GM21367 (cell line): ENCODE data around the gene PDE1A.

Experiments used
- ATAC-seq: cut with Tn5 transposase; IDR thresholded peaks from one replicate; pipeline ENCODE4 v1.9.1; 2021; ENCODE audit not compliant: unreplicated experiment

Gene PDE1A

DNA sequence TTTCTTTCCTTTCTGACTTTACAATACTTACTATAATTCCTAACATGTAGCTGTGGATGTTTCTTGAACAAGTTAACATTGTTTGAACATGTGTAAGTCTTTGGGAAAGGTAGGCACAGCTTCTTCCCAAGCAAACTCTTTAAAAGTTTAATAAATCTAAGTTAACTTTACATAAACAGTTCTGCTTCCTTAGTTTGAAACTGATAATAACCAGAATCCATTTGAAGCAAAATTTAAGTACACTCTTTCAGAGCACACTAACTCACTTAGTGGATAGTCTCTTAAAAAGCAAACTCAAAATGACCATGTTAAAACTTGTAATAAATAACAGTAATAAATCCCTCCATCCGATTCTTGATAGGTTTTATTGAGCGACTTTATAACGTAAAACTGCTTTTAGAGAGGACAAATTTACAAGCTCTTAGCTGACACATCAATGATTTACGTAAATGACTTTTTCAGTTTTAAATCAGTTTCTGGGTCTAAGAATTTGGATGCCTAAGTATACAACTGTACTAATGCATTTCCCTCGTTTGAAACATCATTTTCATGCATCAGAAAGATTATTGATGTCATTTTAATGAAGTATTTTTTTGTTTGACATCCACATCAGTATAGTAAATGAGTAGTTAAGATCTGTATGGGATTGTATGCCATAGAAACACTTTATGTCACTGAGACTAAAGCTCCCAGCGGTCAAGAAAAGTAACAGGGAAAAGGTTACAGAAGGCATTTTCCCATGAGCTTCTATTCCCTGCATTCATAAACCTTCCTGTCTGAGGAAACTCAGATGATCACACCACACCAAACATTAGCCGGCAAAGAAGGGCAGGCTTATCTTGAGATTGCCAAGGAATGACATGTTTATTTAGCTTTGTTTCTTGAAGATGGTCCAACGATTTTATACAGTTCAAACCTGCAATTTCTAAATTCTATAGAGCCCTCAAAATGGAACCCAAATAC, 67.5 kb downstream of the PDE1A start:
- no peak for ATAC-seq

- no peak for ATAC-seq
These were observed 68.2 kb downstream of the PDE1A start for GRCh38 chr2:182358601-182359000.

- no peak for ATAC-seq
These were observed 71.0 kb downstream of the PDE1A start for GRCh38 chr2:182355815-182356214.

DNA sequence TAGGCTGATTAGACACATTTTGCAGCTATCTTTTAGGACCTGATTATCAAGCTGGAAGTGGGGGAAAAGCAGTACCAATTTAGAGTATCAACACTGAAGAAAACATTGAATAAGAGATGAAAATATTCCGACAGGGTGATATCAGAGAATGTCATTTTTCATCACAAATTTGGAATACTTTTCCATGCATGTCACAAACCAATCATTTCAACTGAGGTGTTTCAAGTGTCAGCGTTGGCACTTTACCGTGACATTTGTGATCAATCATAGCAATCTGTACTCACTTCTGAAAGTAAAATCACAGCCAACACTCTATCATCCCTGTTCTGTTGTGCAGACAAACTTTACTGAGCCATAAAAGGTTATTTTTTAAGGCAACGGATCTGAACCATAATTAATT, 75.4 kb downstream of the PDE1A start:
- no peak for ATAC-seq

DNA sequence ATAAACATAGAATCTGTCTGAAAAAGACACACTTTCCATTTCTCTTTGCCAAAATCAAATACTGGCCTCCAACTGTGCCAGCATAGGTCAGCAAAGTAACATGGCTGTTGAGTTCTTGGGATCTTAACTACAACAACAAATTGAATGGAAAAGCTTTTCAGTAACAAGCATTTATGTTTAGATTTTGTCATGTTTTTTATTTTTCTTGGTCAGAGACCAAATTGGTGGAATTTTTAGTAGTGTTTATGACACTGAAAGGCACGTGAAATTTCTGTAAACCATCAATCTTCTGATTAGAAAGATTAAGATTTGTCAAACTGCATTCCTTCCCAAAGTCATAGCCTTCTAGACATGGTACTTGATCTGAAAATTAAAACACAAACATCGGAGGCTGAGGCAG, 77.6 kb downstream of the PDE1A start:
- no peak for ATAC-seq

DNA sequence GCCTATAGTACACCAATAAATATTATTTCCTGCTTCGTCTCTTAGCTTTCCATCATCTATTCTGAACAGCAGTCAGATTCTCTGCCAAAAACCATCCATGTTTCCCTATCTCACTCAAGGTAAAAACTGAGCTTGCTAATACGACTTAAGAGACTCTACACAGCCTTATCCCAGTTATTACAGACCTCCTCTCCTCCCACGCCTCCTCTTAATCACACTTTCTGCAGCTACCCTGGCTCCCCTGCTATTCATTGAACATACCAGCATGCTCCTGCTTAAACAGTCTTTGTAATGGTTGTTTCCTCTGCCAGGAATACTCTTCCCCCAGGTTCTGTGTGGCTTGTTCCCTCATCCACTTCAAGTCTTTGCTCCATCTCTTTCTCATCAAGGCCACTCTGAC, 81.5 kb downstream of the PDE1A start:
- no peak for ATAC-seq

DNA sequence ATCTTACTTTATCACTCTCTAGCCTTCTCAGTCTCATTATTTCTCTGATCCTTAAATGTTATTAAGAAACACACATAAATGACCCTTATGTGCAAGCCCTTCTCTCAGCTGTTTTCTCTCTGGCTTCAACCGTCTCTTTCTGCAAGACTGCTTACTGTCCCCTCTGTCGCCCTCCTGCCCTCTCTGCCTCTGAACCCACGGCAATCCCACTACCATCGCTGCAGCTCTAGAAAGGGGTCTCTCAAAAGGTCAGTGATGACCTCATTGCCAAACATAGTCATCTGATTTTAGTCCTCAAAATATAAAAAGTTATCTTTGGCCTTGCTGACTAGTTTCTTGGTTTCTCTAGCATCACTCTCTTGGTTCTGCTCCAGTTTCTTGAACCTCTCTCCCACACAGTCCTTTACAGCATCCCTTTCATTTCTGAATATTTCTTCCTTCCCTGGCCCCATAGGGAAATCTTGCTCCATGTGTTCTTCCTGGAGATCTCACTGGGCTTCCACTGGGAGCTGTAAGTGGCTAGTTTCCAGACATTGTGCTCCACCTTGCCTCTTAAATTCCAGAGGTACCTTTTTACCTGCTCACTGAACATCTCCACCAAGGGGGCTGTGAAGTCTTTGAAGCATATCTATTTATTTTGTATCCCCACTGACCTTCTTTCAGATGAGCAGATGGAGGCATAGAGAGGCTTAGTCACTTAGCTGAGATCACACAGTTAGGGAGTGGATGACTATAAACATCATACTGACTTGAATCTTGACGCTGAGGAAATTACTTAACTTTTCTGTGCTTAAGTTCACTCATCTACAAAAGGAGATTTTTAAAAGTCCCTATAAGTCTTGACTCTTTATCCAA, 96.2 kb downstream of the PDE1A start:
- no peak for ATAC-seq

- no peak for ATAC-seq
These were observed 102.2 kb downstream of the PDE1A start for GRCh38 chr2:182324665-182325064.

DNA sequence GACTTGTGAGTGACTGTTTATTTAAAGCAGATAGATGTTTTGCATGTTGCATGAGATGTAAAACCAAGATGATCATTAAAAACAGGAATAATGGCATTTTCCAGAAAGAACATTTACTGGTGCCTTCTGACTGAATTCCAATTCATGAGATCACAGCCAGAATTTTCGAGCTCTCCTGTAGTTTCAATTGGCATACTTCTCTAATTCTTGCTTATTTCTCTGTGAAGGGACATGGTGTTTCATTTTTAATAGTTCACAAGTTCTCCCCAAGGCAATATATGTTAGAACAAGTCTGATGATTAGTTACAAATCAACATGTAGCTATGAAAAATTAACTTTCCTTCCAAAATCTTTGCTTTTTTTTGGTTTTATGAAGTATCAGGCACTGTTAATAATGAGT, 105.7 kb downstream of the PDE1A start:
- ATAC-seq = no peak

GRCh38 chr2:182319556-182320505, 107.0 kb downstream of the PDE1A start:
- no peak for ATAC-seq

GRCh38 chr2:182318466-182319220, 108.2 kb downstream of the PDE1A start:
- no peak for ATAC-seq

DNA sequence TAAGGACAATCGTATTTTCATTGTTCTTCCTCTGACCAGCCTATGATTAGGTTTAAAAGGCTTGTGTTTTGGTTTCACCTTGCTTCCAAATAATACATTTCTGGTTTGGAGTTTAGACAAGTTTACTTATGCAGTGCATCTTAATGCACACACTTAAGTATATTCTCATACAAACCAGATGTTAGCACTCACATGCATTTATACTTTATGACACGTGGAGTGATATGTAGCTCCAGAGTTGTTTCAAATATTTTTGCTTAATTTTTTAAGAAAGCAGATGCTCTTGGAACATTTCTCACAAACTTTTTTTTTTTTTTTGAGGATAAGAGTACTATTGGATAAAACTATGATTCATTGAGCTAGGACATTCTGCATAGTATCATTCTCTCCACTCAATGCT, 109.9 kb downstream of the PDE1A start:
- ATAC-seq = no peak

GRCh38 chr2:182302972-182303371, 123.9 kb downstream of the PDE1A start:
- ATAC-seq = no peak

- no peak for ATAC-seq
These were observed 124.7 kb downstream of the PDE1A start for GRCh38 chr2:182302174-182302573.

DNA sequence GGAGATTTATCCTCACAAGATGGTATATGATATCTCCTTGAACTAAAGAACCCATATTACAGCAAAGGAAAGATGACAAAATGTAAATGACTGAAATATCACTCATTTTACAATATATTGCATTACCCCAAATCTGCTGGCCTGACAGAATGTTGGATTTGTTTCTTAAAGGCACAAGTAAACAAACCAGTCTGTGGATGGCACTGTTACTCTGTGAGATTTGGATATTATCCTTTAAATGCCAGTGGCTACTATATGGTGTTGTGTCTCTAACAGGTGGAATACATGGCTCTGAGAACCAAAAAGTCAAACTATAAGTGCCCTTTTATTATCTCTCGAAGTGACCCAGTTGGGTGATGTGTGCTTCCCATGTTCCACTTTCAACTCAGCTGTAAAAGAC, 125.7 kb downstream of the PDE1A start:
- ATAC-seq = no peak

GRCh38 chr2:182300608-182301007, 126.2 kb downstream of the PDE1A start:
- ATAC-seq = no peak

- no peak for ATAC-seq
These were observed 127.2 kb downstream of the PDE1A start for GRCh38 chr2:182299632-182300031.

DNA sequence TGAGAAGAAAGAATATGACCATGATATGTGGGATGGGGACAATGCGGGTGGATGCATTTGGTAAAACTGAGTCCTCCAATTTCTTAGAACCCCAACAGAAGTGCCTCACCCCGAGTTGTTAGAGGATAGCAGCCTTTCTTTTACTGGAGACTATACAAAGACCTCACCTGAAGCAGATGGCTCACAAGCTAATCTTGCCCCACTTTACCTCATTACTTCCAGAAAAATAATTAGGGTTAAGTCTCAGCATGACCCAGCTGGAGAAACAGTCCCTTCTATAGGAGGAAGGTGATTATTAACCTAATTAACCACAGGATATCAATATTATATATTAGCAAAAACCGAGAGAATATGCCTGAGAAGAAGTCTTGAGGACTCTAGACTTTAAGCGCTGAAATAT, 128.4 kb downstream of the PDE1A start:
- ATAC-seq = no peak

GRCh38 chr2:182291296-182291695, 135.5 kb downstream of the PDE1A start:
- no peak for ATAC-seq

- ATAC-seq = no peak
These were observed 143.3 kb downstream of the PDE1A start for GRCh38 chr2:182283512-182283911.
